Smooth muscle cell (in vitro differentiated cells): ENCODE measurements around the gene KSR2. TPM values are rescaled to one million over a fixed set of nuclear protein-coding genes. Genes with fewer than 3 reads are reported as not detected.

ENCODE experiments used
- DNase-seq: peaks from one replicate; lab custom pipeline; 2025; ENCODE audit not compliant: unreplicated experiment; lab: John Stamatoyannopoulos, UW
- H2AFZ ChIP-seq: fragments of 200-600 bp; sonication (generic); 2 replicates; pipeline ENCODE4 v1.6.0; 2016; ENCODE audit warnings: antibody characterized with exemption, low read depth, mild to moderate bottlenecking
- H3F3A ChIP-seq: fragments of 200-600 bp; sonication (generic); 2 replicates; pipeline ENCODE4 v1.6.0; 2017; ENCODE audit warnings: antibody characterized with exemption, low read depth
- H3K27ac ChIP-seq: fragments of 200-600 bp; sonication (generic); 2 replicates; pipeline ENCODE4 v1.5.1; 2016; ENCODE audit warnings: low read depth, mild to moderate bottlenecking
- H3K27me3 ChIP-seq: fragments of 200-600 bp; sonication (generic); 2 replicates; pipeline ENCODE4 v1.6.1; 2016; ENCODE audit warnings: low read depth, mild to moderate bottlenecking
- H3K36me3 ChIP-seq: fragments of 200-600 bp; sonication (generic); 2 replicates; pipeline ENCODE4 v1.5.1; 2016; ENCODE audit warnings: low read depth
- H3K4me1 ChIP-seq: fragments of 200-600 bp; sonication (generic); 2 replicates; pipeline ENCODE4 v1.5.1; 2016; ENCODE audit warnings: low read depth
- H3K4me2 ChIP-seq: fragments of 200-600 bp; sonication (generic); 2 replicates; pipeline ENCODE4 v1.6.0; 2016; ENCODE audit warnings: mild to moderate bottlenecking
- H3K4me3 ChIP-seq: fragments of 200-600 bp; sonication (generic); 2 replicates; pipeline ENCODE4 v1.5.1; 2016; ENCODE audit warnings: mild to moderate bottlenecking
- H3K79me2 ChIP-seq: fragments of 200-600 bp; sonication (generic); 2 replicates; pipeline ENCODE4 v1.6.0; 2016; ENCODE audit warnings: low read depth, mild to moderate bottlenecking
- H3K9ac ChIP-seq: fragments of 200-600 bp; sonication (generic); 2 replicates; pipeline ENCODE4 v1.6.0; 2016; ENCODE audit warnings: low read depth
- H3K9me3 ChIP-seq: fragments of 200-600 bp; sonication (generic); replicated peaks from 2 replicates; pipeline ENCODE4 v1.5.1; 2016; ENCODE audit warnings: low read depth
- H4K20me1 ChIP-seq: fragments of 200-600 bp; sonication (generic); 2 replicates; pipeline ENCODE4 v1.6.0; 2016; ENCODE audit warnings: low read depth
- WGBS: methylation state at CpG from one replicate; pipeline ENCODE4 v1.1.7; 2016; ENCODE audit warnings: low lambda C conversion rate; 5-methylcytosine and 5-hydroxymethylcytosine counted together
- polyA plus RNA-seq: library from polyadenylated mRNA; unstranded; fragments of >200 nt; fragmentation: Nextera tagmentation; extraction: Ambion mirVana; gene quantifications from 2 replicates; pipeline ENCODE4 v1.2.1, GENCODE V29; 2016
- total RNA-seq: library from RNA; depleted of rRNA; stranded (reverse); fragments of >200 nt; gene quantifications from 2 replicates; pipeline ENCODE4 v1.2.3, GENCODE V29; 2014
- TF ChIP-seq, protein P1 (sequence below): fragments of 200-600 bp; sonication (generic); IDR thresholded peaks from 2 replicates; pipeline ENCODE4 v1.5.1; 2017; ENCODE audit warnings: borderline replicate concordance, mild to moderate bottlenecking, antibody characterized with exemption; ENCODE audit not compliant: insufficient read depth, poor library complexity, severe bottlenecking

Gene KSR2
- total and polyA plus RNA-seq, 2 experiments from 2014 or later, result 0.04 TPM; not detected in 1

DNA sequence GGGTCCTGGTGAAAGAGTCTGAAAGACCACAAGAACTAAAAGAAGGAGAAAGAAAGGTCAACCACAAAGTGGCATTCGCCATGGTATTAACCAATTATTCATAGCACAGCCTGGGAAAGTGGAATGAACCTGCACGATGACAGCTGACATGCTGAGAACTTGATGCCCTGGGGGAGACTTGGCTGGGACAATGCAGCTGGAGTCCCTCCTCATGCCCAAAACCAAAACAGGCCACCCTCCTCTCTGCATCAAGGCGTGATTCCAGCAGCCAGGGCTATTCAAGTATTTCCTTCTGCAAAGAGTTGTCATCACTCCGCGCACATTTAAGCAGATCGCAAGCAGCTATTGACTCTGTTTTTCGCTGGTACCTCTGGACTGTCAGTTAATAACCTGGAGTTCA lies 440.3 kb downstream of the KSR2 start:
- H3K27ac ChIP-seq, result no peak overlapping the region
- no peaks in the 10 kb centered on the region for H3K9me3 ChIP-seq
- no peaks in the 10 kb centered on the region for H3K36me3 ChIP-seq
- DNase-seq, result no peak
- 84% methylated on average over 7 of the region's 7 CpGs for WGBS
- peaks cover 9% of the 10 kb centered on the region for H3K27me3 ChIP-seq
- no peaks in the 10 kb centered on the region for H3K79me2 ChIP-seq
- H3K9ac ChIP-seq, result no peak overlapping the region
- TF ChIP-seq, protein P1, sequence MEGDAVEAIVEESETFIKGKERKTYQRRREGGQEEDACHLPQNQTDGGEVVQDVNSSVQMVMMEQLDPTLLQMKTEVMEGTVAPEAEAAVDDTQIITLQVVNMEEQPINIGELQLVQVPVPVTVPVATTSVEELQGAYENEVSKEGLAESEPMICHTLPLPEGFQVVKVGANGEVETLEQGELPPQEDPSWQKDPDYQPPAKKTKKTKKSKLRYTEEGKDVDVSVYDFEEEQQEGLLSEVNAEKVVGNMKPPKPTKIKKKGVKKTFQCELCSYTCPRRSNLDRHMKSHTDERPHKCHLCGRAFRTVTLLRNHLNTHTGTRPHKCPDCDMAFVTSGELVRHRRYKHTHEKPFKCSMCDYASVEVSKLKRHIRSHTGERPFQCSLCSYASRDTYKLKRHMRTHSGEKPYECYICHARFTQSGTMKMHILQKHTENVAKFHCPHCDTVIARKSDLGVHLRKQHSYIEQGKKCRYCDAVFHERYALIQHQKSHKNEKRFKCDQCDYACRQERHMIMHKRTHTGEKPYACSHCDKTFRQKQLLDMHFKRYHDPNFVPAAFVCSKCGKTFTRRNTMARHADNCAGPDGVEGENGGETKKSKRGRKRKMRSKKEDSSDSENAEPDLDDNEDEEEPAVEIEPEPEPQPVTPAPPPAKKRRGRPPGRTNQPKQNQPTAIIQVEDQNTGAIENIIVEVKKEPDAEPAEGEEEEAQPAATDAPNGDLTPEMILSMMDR, result no peak
- no peak overlapping the region for H2AFZ ChIP-seq
- H3F3A ChIP-seq, result no peaks in the 10 kb centered on the region
- H3K4me1 ChIP-seq, result no peaks in the 10 kb centered on the region
- no peak overlapping the region for H3K4me3 ChIP-seq
- H4K20me1 ChIP-seq, result no peaks in the 10 kb centered on the region
- H3K4me2 ChIP-seq, result no peak overlapping the region

- Histone ChIP-seq H3F3A (no peaks in the 10 kb centered on the region), H3K4me3 (no peak overlapping the region), H3K4me2 (no peak overlapping the region), H3K4me1 (no peaks in the 10 kb centered on the region), H2AFZ (no peak overlapping the region), H3K27me3 (peaks cover 9% of the 10 kb centered on the region), H3K9me3 (no peaks in the 10 kb centered on the region), H3K36me3 (no peaks in the 10 kb centered on the region), H4K20me1 (no peaks in the 10 kb centered on the region), H3K79me2 (no peaks in the 10 kb centered on the region), H3K27ac (no peak overlapping the region), H3K9ac (no peak overlapping the region)
- no peak for DNase-seq
- 73% methylated on average over 4 of the region's 4 CpGs for WGBS
- TF ChIP-seq, protein P1, result no peak
Observed at GRCh38 chr12:117527479-117527855, 441.3 kb downstream of the KSR2 start.

- H3K4me2 ChIP-seq, result no peak overlapping the region
- no peak overlapping the region for H2AFZ ChIP-seq
- DNase-seq, result no peak
- H3K79me2 ChIP-seq, result no peaks in the 10 kb centered on the region
- peaks cover 9% of the 10 kb centered on the region for H3K27me3 ChIP-seq
- H3K9me3 ChIP-seq, result no peaks in the 10 kb centered on the region
- H3F3A ChIP-seq, result no peaks in the 10 kb centered on the region
- H3K27ac ChIP-seq, result no peak overlapping the region
- 85% methylated on average over 13 of the region's 14 CpGs for WGBS
- TF ChIP-seq, protein P1, result no peak
- H3K4me1 ChIP-seq, result no peaks in the 10 kb centered on the region
- H3K4me3 ChIP-seq, result no peak overlapping the region
- no peaks in the 10 kb centered on the region for H4K20me1 ChIP-seq
- H3K9ac ChIP-seq, result no peak overlapping the region
- H3K36me3 ChIP-seq, result no peaks in the 10 kb centered on the region
Observed at GRCh38 chr12:117526757-117527478, 441.9 kb downstream of the KSR2 start.

DNA sequence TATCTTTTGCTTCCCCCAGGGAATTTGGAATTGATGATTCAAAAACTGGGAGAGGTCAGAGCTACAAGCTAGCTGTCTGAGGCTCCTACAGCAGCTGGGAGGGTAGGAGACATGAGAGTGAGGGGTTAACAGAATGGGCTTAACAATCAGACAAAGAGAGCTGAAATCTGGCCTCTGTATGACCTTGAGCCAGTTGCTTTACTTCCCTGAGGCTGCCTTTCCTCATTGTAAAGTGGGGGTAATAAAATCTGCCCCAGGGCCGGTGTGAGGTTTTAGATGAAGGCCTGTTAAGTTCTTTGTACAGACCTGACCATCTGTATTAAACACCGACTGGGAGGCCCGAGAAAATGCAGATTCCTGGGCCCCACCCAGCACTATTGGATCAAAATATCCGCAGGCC lies 443.0 kb downstream of the KSR2 start:
- H3K27ac ChIP-seq, result no peak overlapping the region
- no peak overlapping the region for H3K4me3 ChIP-seq
- no peak overlapping the region for H3K4me2 ChIP-seq
- no peak for DNase-seq
- no peaks in the 10 kb centered on the region for H3K36me3 ChIP-seq
- no peak overlapping the region for H3K9ac ChIP-seq
- H3K9me3 ChIP-seq, result no peaks in the 10 kb centered on the region
- H3K27me3 ChIP-seq, result peaks cover 9% of the 10 kb centered on the region
- no peak overlapping the region for H2AFZ ChIP-seq
- no peaks in the 10 kb centered on the region for H4K20me1 ChIP-seq
- TF ChIP-seq, protein P1, result no peak
- no peaks in the 10 kb centered on the region for H3K79me2 ChIP-seq
- H3K4me1 ChIP-seq, result no peaks in the 10 kb centered on the region
- no peaks in the 10 kb centered on the region for H3F3A ChIP-seq
- WGBS, result 71% methylated on average over 4 of the region's 4 CpGs
